ENCODE measurements around the gene SAMM50.

DNA sequence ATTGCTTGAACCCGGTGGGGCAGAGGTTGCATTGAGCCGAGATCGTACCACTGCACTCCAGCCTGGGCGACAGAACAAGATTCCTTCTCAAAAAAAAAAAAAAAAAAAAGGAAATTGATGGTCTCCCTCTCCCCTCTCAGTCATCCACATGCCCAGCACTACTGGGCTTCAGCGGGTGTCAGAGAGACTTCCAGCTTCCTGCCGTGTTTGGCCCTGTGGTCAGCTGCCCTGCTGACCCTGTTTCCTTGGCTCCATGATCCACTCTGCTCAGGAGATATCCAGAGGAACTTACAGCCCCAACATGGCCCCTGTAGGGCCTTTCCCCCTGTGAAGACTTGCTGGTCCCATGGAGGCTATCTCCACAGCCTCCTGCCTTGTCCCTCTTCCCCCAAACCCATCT lies 37.7 kb upstream of the SAMM50 start:
- TF ChIP-seq, protein P1, sequence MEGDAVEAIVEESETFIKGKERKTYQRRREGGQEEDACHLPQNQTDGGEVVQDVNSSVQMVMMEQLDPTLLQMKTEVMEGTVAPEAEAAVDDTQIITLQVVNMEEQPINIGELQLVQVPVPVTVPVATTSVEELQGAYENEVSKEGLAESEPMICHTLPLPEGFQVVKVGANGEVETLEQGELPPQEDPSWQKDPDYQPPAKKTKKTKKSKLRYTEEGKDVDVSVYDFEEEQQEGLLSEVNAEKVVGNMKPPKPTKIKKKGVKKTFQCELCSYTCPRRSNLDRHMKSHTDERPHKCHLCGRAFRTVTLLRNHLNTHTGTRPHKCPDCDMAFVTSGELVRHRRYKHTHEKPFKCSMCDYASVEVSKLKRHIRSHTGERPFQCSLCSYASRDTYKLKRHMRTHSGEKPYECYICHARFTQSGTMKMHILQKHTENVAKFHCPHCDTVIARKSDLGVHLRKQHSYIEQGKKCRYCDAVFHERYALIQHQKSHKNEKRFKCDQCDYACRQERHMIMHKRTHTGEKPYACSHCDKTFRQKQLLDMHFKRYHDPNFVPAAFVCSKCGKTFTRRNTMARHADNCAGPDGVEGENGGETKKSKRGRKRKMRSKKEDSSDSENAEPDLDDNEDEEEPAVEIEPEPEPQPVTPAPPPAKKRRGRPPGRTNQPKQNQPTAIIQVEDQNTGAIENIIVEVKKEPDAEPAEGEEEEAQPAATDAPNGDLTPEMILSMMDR (IDR thresholded peaks at IDR 0.05): no peak
- no peak for TF ChIP-seq ZFX (IDR thresholded peaks at IDR 0.05; ENCODE audit: borderline replicate concordance)

All from 22Rv1 (cell line).